Measurements from ENCODE around the gene AGK.

- TF ChIP-seq CTCF (IDR thresholded peaks at IDR 0.05) (no peak), POLR2A (IDR thresholded peaks at IDR 0.05) (no peak), POLR2AphosphoS5 (IDR thresholded peaks at IDR 0.05) (no peak), EP300 (IDR thresholded peaks at IDR 0.05) (no peak)
These were observed 38.6 kb upstream of the AGK start for GRCh38 chr7:141512597-141512996.
